ENCODE results near the gene DEK.

DNA sequence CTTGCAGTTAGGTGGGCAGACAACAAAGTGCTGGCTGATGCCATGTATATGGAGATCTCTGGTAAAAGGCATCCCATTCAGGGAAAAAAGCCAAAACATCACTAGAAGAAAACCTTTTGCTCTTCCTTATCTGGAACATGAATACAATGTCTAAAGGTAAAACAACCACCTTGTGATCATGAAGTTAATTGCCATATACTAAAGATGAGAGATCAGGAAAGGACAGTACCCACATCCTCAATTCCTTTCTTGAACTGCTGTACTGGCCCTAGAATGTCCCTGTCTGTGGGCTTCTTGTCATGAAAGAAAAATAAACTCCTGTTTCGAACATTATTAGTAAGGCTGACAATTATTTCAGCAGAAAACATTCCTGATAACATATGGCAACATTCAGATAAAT is 19.3 kb downstream of the DEK start:
- TF ChIP-seq, protein P1, sequence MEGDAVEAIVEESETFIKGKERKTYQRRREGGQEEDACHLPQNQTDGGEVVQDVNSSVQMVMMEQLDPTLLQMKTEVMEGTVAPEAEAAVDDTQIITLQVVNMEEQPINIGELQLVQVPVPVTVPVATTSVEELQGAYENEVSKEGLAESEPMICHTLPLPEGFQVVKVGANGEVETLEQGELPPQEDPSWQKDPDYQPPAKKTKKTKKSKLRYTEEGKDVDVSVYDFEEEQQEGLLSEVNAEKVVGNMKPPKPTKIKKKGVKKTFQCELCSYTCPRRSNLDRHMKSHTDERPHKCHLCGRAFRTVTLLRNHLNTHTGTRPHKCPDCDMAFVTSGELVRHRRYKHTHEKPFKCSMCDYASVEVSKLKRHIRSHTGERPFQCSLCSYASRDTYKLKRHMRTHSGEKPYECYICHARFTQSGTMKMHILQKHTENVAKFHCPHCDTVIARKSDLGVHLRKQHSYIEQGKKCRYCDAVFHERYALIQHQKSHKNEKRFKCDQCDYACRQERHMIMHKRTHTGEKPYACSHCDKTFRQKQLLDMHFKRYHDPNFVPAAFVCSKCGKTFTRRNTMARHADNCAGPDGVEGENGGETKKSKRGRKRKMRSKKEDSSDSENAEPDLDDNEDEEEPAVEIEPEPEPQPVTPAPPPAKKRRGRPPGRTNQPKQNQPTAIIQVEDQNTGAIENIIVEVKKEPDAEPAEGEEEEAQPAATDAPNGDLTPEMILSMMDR (IDR thresholded peaks at IDR 0.05; ENCODE audit: insufficient read depth, low read length, poor library complexity, severe bottlenecking): no peak
- TF ChIP-seq EZH2phosphoT487 (conservative IDR thresholded peaks at IDR 0.05; ENCODE audit: low read length): no peak
